Measurements from ENCODE around the gene ITGB8. TPM values are rescaled to one million over a fixed set of nuclear protein-coding genes. Genes with fewer than 3 reads are reported as not detected.

The ITGB8 gene
- polyA plus RNA-seq, 3 donors, result 1.5 to 4.5 (median 1.6) TPM

DNA sequence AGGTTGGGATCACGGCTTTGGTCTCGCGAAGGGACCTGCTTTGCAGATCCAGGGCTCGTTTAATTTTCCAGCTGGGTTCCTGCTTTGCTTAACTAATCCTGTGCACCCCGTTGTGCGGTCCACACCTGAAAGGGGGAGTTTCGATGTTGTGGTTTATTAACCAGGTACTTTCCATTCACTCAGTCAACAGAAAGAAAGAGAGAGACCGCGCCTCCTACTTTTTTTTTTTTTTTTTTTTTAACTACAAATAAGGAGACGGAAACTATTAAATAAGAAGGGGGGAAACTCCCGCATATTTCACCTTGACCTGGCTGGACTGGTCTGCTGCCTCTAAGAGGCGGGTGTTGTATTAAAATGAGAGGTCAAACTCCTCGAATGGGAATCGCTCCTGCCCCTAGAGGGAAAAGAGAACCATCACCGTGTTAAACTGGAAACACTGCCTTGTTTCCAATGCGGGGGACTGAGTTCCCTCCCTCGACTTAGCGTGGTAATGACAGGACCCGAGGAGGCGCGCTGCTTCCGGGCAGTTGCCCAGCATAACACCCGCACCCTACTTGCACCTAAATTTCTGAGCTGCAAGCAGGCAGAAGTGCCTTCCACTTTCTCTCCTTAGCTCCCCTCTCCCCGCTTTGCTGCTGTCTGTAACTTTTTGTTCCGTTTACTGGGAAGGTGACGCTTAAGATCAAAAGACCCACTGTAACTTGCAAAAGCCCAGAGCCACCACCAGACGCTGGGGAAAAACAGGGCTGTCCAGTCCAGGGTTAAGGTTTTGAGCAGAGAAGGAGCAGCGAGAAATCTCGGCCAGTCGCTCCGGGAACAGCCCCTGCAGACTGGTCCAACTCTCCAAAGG lies 1.1 kb upstream of the ITGB8 start:
- H3K27ac ChIP-seq (ENCODE audit: low read depth, low read length), result no peak overlapping the region
- 1 to 9% (median 9%) methylated on average over 31 of the region's 31 CpGs for WGBS, 3 donors

- 0 to 1% (median 1%) methylated on average over 81 to 92 of the region's 92 CpGs for WGBS, 3 donors
- H3K27ac ChIP-seq (ENCODE audit: low read depth, low read length), result no peak overlapping the region
Observed at GRCh38 chr7:20330928-20331909, 519 bp downstream of the ITGB8 start.

- H3K27ac ChIP-seq (ENCODE audit: low read depth, low read length), result no peak overlapping the region
Observed at GRCh38 chr7:20331910-20332813, 1.5 kb downstream of the ITGB8 start.

DNA sequence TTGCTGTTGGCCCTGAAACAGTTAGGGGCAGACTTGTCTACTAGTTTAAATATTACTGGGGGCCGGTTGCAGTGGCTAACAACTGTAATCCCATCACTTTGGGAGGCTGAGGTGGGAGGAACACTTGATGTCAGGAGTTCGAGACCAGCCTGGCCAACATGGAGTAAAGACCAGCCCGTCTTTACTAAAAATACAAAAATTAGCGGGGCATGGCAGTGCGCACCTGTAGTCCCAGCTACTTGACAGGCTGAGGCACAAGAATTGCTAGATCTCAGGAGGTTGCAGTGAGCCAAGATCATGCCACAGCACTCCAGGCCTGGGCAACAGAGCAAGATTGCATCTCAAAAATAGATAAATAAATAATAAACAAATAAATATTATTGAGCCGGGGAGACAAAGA lies 7.6 kb downstream of the ITGB8 start:
- H3K27ac ChIP-seq (ENCODE audit: low read depth, low read length), result no peak overlapping the region
- WGBS, 3 donors, result 86 to 93% (median 93%) methylated on average over 6 of the region's 6 CpGs

More at GRCh38 chr7:20331910-20332813, 1.5 kb downstream of the ITGB8 start:
- 38 to 45% (median 42%) methylated on average over 13 of the region's 13 CpGs for WGBS, 3 donors

DNA sequence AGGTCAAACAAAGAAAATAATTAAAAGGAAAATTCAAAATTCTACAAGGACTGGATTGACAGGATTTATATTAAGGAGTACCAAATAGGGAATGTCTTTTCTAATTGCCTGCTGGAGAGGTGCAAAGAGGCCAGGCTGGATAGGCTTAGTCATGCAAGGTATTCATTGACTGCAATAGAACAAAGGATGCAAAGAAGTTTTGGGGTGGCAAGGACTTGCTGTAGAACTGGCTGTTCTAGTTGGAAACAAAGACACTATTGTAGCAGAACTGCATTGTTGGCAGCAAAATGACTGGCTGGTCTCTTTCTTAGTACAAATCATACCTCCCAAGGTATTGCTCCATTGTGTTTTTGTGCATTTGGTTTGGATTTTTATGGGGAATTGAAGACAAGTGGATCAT lies 10.1 kb downstream of the ITGB8 start:
- H3K27ac ChIP-seq (ENCODE audit: low read depth, low read length), result no peak overlapping the region

DNA sequence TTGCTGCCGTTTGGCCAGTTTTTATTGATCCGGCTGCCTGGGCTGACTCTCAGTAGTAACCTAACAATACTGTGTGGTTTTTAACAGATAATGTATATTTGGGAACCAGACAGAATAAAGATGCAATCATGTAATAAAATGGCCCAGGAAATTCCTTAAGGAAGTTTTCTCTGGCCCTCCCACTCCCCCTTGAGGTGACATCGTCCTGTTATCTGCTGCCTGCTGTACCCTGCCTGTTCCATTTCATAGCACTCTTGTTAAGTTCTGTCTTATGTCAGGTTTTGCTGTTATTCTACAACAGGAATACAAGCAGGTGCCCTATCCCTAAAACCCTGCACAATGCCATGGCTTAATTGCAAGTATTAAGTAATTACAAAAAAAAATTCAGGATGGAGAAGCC lies 12.5 kb downstream of the ITGB8 start:
- no peak overlapping the region for H3K27ac ChIP-seq (ENCODE audit: low read depth, low read length)

GRCh38 chr7:20343941-20344340 lies 13.2 kb downstream of the ITGB8 start:
- 48 to 54% (median 48%) methylated on average over 2 of the region's 2 CpGs for WGBS, 3 donors
- H3K27ac ChIP-seq (ENCODE audit: low read depth, low read length), result no peak overlapping the region

More for the DNA sequence above, 12.5 kb downstream of the ITGB8 start:
- WGBS, 3 donors, result 41 to 68% (median 65%) methylated on average over 3 of the region's 3 CpGs

GRCh38 chr7:20344396-20344795 lies 13.7 kb downstream of the ITGB8 start:
- no peak overlapping the region for H3K27ac ChIP-seq (ENCODE audit: low read depth, low read length)

DNA sequence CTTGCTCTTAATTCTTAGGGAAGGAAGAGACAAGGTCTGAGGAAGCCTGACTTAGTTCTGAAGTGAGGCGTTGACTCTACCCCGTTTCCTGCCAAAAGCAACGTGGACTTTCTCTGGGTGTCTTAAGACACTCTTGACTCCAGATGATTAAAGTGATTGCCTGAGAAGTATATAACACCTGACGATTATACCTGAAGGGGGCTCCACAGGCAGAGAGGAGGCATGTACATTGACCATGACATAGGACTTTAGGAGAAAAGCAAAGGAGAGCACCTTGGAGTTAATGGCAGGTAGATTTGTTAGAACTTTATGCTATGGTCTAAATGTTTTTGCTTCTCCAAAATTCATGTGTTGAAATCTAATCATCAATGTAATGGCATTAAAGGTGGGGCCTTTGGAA lies 15.9 kb downstream of the ITGB8 start:
- H3K27ac ChIP-seq (ENCODE audit: low read depth, low read length), result no peak overlapping the region

More at GRCh38 chr7:20344396-20344795, 13.7 kb downstream of the ITGB8 start:
- WGBS, 3 donors, result 85 to 94% (median 93%) methylated on average over 4 of the region's 4 CpGs

GRCh38 chr7:20347680-20348079 lies 17.0 kb downstream of the ITGB8 start:
- no peak overlapping the region for H3K27ac ChIP-seq (ENCODE audit: low read depth, low read length)

More for the DNA sequence above, 15.9 kb downstream of the ITGB8 start:
- 79 to 89% (median 86%) methylated on average over 4 of the region's 4 CpGs for WGBS, 3 donors

GRCh38 chr7:20348125-20348807 lies 17.6 kb downstream of the ITGB8 start:
- H3K27ac ChIP-seq (ENCODE audit: low read depth, low read length), result no peak overlapping the region
- WGBS, 3 donors, result 80 to 82% (median 80%) methylated on average over 2 of the region's 2 CpGs

- 24 to 51% (median 34%) methylated on average over 4 of the region's 4 CpGs for WGBS, 3 donors
- no peak overlapping the region for H3K27ac ChIP-seq (ENCODE audit: low read depth, low read length)
Observed at GRCh38 chr7:20350518-20350951, 19.8 kb downstream of the ITGB8 start.

- H3K27ac ChIP-seq (ENCODE audit: low read depth, low read length), result no peak overlapping the region
- 92 to 94% (median 92%) methylated on average over 1 of the region's 1 CpG for WGBS, 3 donors
Observed at GRCh38 chr7:20350996-20351692, 20.4 kb downstream of the ITGB8 start.

- no peak overlapping the region for H3K27ac ChIP-seq (ENCODE audit: low read depth, low read length)
- 29 to 68% (median 31%) methylated on average over 1 of the region's 1 CpG for WGBS, 3 donors
Observed at GRCh38 chr7:20351901-20352300, 21.2 kb downstream of the ITGB8 start.

DNA sequence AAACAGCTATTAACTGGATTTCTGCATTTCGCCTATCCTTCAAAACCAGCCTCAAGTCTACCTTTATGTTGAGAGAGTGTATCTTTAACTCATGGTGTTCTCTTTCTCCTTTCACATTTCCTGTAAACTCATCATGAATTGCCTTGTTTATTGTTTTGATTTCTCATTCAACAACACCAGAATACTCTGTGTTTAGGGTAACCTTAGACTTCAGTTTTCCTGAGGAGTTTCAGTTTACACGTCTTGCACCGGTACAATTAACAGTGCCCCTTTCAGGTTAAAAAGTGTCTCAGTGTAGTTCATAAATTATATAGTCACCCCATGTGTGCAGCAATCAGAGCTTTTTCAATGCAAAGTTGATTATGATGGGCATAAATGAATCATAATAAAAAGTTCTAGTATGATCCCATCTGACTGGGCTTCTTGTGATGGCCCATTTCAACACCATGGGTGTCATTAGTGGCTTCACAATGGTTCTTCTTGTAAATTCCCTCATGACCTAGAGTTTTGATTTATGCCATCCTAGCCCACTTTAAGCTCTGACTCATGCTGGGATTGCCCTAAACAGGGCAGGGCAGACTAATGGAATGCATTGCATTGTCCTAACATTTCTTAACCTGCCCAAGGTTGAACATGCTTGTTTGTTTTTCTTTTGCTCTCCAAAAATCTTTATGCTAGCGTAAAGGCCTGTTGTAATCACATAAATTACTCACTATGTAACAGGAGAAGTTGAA lies 22.0 kb downstream of the ITGB8 start:
- no peak overlapping the region for H3K27ac ChIP-seq (ENCODE audit: low read depth, low read length)
- 83 to 91% (median 88%) methylated on average over 4 of the region's 4 CpGs for WGBS, 3 donors
